HepG2 (cell line): Measurements from ENCODE around the gene DEPDC5. TPM values are rescaled to one million over a fixed set of nuclear protein-coding genes. Genes with fewer than 3 reads are reported as not detected.

ENCODE experiments used
- ATAC-seq: fragments of 200-7000 bp; cut with Tn5 transposase; 3 replicates; pipeline ENCODE4 v1.9.1; 2020; ENCODE audit warnings: mild to moderate bottlenecking, moderate library complexity
- BruUV-seq: library from RNA; stranded (reverse); fragments of 400-500 nt; replicated peaks from 2 replicates; lab custom pipeline; 2021; lab: Mats Ljungman, UMichigan
- CTCF ChIA-PET: fragments of 300-600 bp; formaldehyde crosslinking; extraction: SDS; loops from one replicate; lab custom pipeline; 2021; ENCODE audit warnings: low total read pairs, inconsistent platforms, low intra/inter-chr PET ratio; lab: Yijun Ruan, JAX
- POLR2A ChIA-PET: fragments of 350-600 bp; sonication (Branson Sonifier 250); formaldehyde crosslinking; loops from one replicate; lab custom pipeline; 2020; ENCODE audit warnings: antibody characterized with exemption, inconsistent platforms; lab: Yijun Ruan, JAX
- DNase-seq: peaks from one replicate; pipeline ENCODE4 v3.0.0-alpha.2; 2015; ENCODE audit warnings: low spot score
- FAIRE-seq: peaks from 3 replicates; lab custom pipeline; 2011; peaks lifted over from hg19 to GRCh38; lab: Jason Lieb, UNC
- H2AFZ ChIP-seq: one replicate; pipeline ENCODE4 v1.6.1; 2011; ENCODE audit warnings: low read length, inconsistent platforms
- H3K27ac ChIP-seq: fragments of 300-600 bp; 3 replicates; pipeline ENCODE4 v1.8.0; 2011; ENCODE audit warnings: mixed run types, mild to moderate bottlenecking, mixed read lengths, low read length, inconsistent platforms; ENCODE audit not compliant: insufficient read depth; ENCODE audit errors: extremely low read length
- H3K27me3 ChIP-seq, 2 experiments: fragments of 200-600 bp in 1 of 2; 2 replicates in 1 of 2; 3 replicates in 1 of 2; pipeline versions ENCODE4 v1.6.0 to v1.8.0; 2011; ENCODE audit warnings: low read length in 2 of 2, mild to moderate bottlenecking in 2 of 2, moderate library complexity in 2 of 2, inconsistent platforms in 1 of 2; ENCODE audit not compliant: insufficient read depth in 2 of 2, control insufficient read depth in 1 of 2
- H3K36me3 ChIP-seq, 2 experiments: fragments of 200-600 bp in 1 of 2; replicated peaks in 1 of 2; 2 replicates in 1 of 2; 3 replicates in 1 of 2; pipeline versions ENCODE4 v1.5.1 to v1.8.0; 2011; ENCODE audit warnings: low read length in 2 of 2, inconsistent platforms in 1 of 2; ENCODE audit not compliant: insufficient read depth in 2 of 2, control insufficient read depth in 1 of 2
- H3K4me1 ChIP-seq: 2 replicates; pipeline ENCODE4 v1.5.1; 2012; ENCODE audit warnings: low read length, inconsistent platforms; ENCODE audit not compliant: insufficient read depth
- H3K4me2 ChIP-seq: 2 replicates; pipeline ENCODE4 v1.6.0; 2011; ENCODE audit warnings: low read depth, low read length, inconsistent platforms
- H3K4me3 ChIP-seq, 3 experiments: fragments of 200-600 bp in 1 of 3; sonication (generic), shearing (Covaris generic) in 1 of 3; replicated peaks in 1 of 3; 2 replicates each; pipeline ENCODE4 v1.5.1; 2011 to 2016; ENCODE audit warnings: low read length in 3 of 3, inconsistent platforms in 2 of 3, low read depth in 2 of 3, mild to moderate bottlenecking in 2 of 3, control low read depth in 1 of 3, mixed read lengths in 1 of 3; ENCODE audit not compliant: insufficient read depth in 1 of 3
- H3K79me2 ChIP-seq: one replicate; pipeline ENCODE4 v1.6.1; 2011; ENCODE audit warnings: low read length, inconsistent platforms; ENCODE audit not compliant: insufficient read depth
- H3K9ac ChIP-seq: 2 replicates; pipeline ENCODE4 v1.6.0; 2011; ENCODE audit warnings: mild to moderate bottlenecking, low read depth, low read length, inconsistent platforms; ENCODE audit not compliant: insufficient read depth
- H3K9me3 ChIP-seq: 2 replicates; pipeline ENCODE4 v1.5.1; 2012; ENCODE audit warnings: mild to moderate bottlenecking, low read length
- H4K20me1 ChIP-seq: 2 replicates; pipeline ENCODE4 v1.6.0; 2011; ENCODE audit warnings: inconsistent platforms, mild to moderate bottlenecking, low read length, moderate library complexity; ENCODE audit not compliant: insufficient read depth
- BATF2 ChIP-seq: sonication (generic); formaldehyde crosslinking; IDR thresholded peaks from 2 replicates; pipeline ENCODE4 v1.8.0; 2022; ENCODE audit warnings: mild to moderate bottlenecking, missing genetic modification reagents, moderate library complexity
- GTF2F1 ChIP-seq: fragments of 150-350 bp; IDR thresholded peaks from 2 replicates; pipeline ENCODE4 v1.6.1; 2014; ENCODE audit warnings: low read length
- HOXA3 ChIP-seq: sonication (generic); formaldehyde crosslinking; IDR thresholded peaks from 2 replicates; pipeline ENCODE4 v1.5.0; 2020; ENCODE audit warnings: missing genetic modification reagents
- NCOR1 ChIP-seq: fragments of 200-600 bp; sonication (generic); IDR thresholded peaks from 2 replicates; pipeline ENCODE4 v1.7.0; 2017; ENCODE audit warnings: antibody characterized with exemption, low read length, borderline replicate concordance
- REL ChIP-seq: sonication (generic); formaldehyde crosslinking; conservative IDR thresholded peaks from 2 replicates; pipeline ENCODE4 v1.8.0; 2022; ENCODE audit warnings: mild to moderate bottlenecking, missing genetic modification reagents, moderate library complexity
- RXRB ChIP-seq: IDR thresholded peaks from 2 replicates; pipeline ENCODE4 v1.6.1; 2016; ENCODE audit warnings: borderline replicate concordance, missing genetic modification reagents, missing compliant biosample characterization
- THAP11 ChIP-seq: IDR thresholded peaks from 2 replicates; pipeline ENCODE4 v1.6.1; 2016; ENCODE audit warnings: missing biosample characterization, missing genetic modification reagents
- ZBTB46 ChIP-seq: sonication (generic); formaldehyde crosslinking; IDR thresholded peaks from 2 replicates; pipeline ENCODE4 v1.4.0; 2020; ENCODE audit warnings: mild to moderate bottlenecking, missing genetic modification reagents, borderline replicate concordance
- ZMYM4 ChIP-seq: sonication (generic); formaldehyde crosslinking; IDR thresholded peaks from 2 replicates; pipeline ENCODE4 v1.8.1; 2023; ENCODE audit warnings: mild to moderate bottlenecking, missing genetic modification reagents
- ZNF639 ChIP-seq: conservative IDR thresholded peaks from 2 replicates; pipeline ENCODE4 v1.6.1; 2018; ENCODE audit warnings: missing genetic modification reagents
- WGBS: methylation state at CpG from one replicate; pipeline ENCODE4 v1.1.6; 2017; ENCODE audit warnings: low lambda C conversion rate; 5-methylcytosine and 5-hydroxymethylcytosine counted together
- in situ Hi-C: cut with HindIII; loops from 2 replicates; pipeline ENCODE4 v1.10.0; 2017; ENCODE audit warnings: low pct_unique_long_range_greater_than_20kb; ENCODE audit not compliant: extremely low pct_ligation_motif_present
- intact Hi-C: fragments of 100-400 bp; cut with micrococcal nuclease; formaldehyde crosslinking; loops from one replicate; pipeline ENCODE4 v1.10.0; 2022; ENCODE audit not compliant: unreplicated experiment
- polyA plus RNA-seq, 8 experiments: library from polyadenylated mRNA; depleted of rRNA in 3 of 8; stranded (reverse) in 7 of 8; unstranded in 1 of 8; fragments of >200 nt; fragmentation: Illumina TruSeq in 4 of 8; extraction: Trizol in 4 of 8; gene quantifications; 2 replicates each; pipeline versions ENCODE4 v1.2.1 to v1.2.3, GENCODE V29; 2011 to 2016; ENCODE audit warnings: low read depth in 4 of 8, missing spikeins in 1 of 8, mixed read lengths in 1 of 8; ENCODE audit not compliant: insufficient read depth in 1 of 8
- total RNA-seq, 5 experiments: library from RNA; depleted of rRNA; stranded (reverse); fragments of >200 nt; fragmentation: Illumina TruSeq; extraction: Trizol; gene quantifications; 2 replicates each; pipeline ENCODE4 v1.2.3, GENCODE V29; 2016; ENCODE audit warnings: low read depth in 1 of 5
- TF ChIP-seq, protein P1 (sequence below): sonication (generic); formaldehyde crosslinking; IDR thresholded peaks from 2 replicates; pipeline ENCODE4 v1.5.1; 2020; ENCODE audit warnings: missing genetic modification reagents, mild to moderate bottlenecking, borderline replicate concordance

Gene DEPDC5
- total and polyA plus RNA-seq, 2 of the 13 experiments (the other 11 are each of a cell fraction or from before 2014, with no cell fraction given), result 9.8 to 12.4 TPM

GRCh38 chr22:31925056-31925455, 171.2 kb downstream of the DEPDC5 start:
- in situ Hi-C loops (no loop called here), intact Hi-C loops (no loop called here)
- Histone ChIP-seq H3K79me2 (no peaks in the 10 kb centered on the region), H4K20me1 (no peaks in the 10 kb centered on the region), H3K4me3 (no peak overlapping the region), H3K27me3 (peaks cover 0 to 6% of the 10 kb centered on the region in 2 experiments; a peak in 3 of 5 replicates), H2AFZ (no peak overlapping the region), H3K4me1 (peaks cover 33% of the 10 kb centered on the region), H3K9ac (no peak overlapping the region), H3K36me3 (no peaks in the 10 kb centered on the region), H3K27ac (no peak overlapping the region), H3K4me2 (no peak overlapping the region), H3K9me3 (no peaks in the 10 kb centered on the region)
- TF ChIP-seq GTF2F1, result no peak
- TF ChIP-seq ZNF639 (CRISPR knock-in tag), result no peak
- no peak for TF ChIP-seq BATF2
- TF ChIP-seq, protein P1, sequence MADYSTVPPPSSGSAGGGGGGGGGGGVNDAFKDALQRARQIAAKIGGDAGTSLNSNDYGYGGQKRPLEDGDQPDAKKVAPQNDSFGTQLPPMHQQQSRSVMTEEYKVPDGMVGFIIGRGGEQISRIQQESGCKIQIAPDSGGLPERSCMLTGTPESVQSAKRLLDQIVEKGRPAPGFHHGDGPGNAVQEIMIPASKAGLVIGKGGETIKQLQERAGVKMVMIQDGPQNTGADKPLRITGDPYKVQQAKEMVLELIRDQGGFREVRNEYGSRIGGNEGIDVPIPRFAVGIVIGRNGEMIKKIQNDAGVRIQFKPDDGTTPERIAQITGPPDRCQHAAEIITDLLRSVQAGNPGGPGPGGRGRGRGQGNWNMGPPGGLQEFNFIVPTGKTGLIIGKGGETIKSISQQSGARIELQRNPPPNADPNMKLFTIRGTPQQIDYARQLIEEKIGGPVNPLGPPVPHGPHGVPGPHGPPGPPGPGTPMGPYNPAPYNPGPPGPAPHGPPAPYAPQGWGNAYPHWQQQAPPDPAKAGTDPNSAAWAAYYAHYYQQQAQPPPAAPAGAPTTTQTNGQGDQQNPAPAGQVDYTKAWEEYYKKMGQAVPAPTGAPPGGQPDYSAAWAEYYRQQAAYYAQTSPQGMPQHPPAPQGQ, result no peak
- TF ChIP-seq REL (CRISPR knock-in tag), result no peak
- no peak for TF ChIP-seq HOXA3 (CRISPR knock-in tag)
- TF ChIP-seq NCOR1, result no peak
- TF ChIP-seq ZBTB46 (CRISPR knock-in tag), result no peak
- no peak for TF ChIP-seq ZMYM4 (CRISPR knock-in tag)
- TF ChIP-seq RXRB, result no peak
- no peak for TF ChIP-seq THAP11
- DNase-seq, result no peak
- 39% methylated on average over 1 of the region's 1 CpG for WGBS
- no peak for ATAC-seq
- ChIA-PET POLR2A (no interaction called here), CTCF (no interaction called here)
- no peak for FAIRE-seq
- BruUV-seq, result no TSS peak
